K562 (cell line): ENCODE data around the gene MYLK4. TPM values are rescaled to one million over a fixed set of nuclear protein-coding genes. Genes with fewer than 3 reads are reported as not detected.

ENCODE experiments used
- BHLHE40 ChIP-seq: IDR thresholded peaks from 2 replicates; pipeline ENCODE4 v1.6.1; 2011; ENCODE audit warnings: low read length, improper control_type of control experiment
- CUX1 ChIP-seq: fragments of 200-800 bp; sonication (Bioruptor generic); IDR thresholded peaks from 2 replicates; pipeline ENCODE4 v1.6.1; 2016; ENCODE audit warnings: missing genetic modification characterization, missing compliant biosample characterization
- EHMT2 ChIP-seq: fragments of 450-650 bp; IDR thresholded peaks from 2 replicates; pipeline ENCODE4 v1.6.1; 2018; ENCODE audit warnings: antibody characterized with exemption
- EP400 ChIP-seq: fragments of 450-650 bp; IDR thresholded peaks from 2 replicates; pipeline ENCODE4 v1.6.1; 2017; ENCODE audit warnings: antibody characterized with exemption, mild to moderate bottlenecking, moderate library complexity
- ETS1 ChIP-seq: conservative IDR thresholded peaks from 2 replicates; pipeline ENCODE4 v1.6.1; 2011; ENCODE audit warnings: low read depth, mild to moderate bottlenecking, low read length; ENCODE audit not compliant: control insufficient read depth
- FOXP4 ChIP-seq: sonication (generic); formaldehyde crosslinking; IDR thresholded peaks from 2 replicates; pipeline ENCODE4 v1.8.0; 2022; ENCODE audit warnings: mild to moderate bottlenecking, missing genetic modification reagents, borderline replicate concordance
- ILF3 ChIP-seq: fragments of 450-650 bp; IDR thresholded peaks from 2 replicates; pipeline ENCODE4 v1.6.1; 2018; ENCODE audit warnings: antibody characterized with exemption, mild to moderate bottlenecking, moderate library complexity, borderline replicate concordance
- RAD21 ChIP-seq, 2 experiments: fragments of 250-450 bp in 1 of 2; fragments of 450-650 bp in 1 of 2; sonication (Bioruptor Pico) in 1 of 2; formaldehyde crosslinking in 1 of 2; IDR thresholded peaks in 1 of 2; conservative IDR thresholded peaks in 1 of 2; 2 replicates each; pipeline versions ENCODE4 v1.4.0 to v1.8.0; 2020 to 2022; ENCODE audit warnings: mild to moderate bottlenecking in 2 of 2, moderate library complexity in 1 of 2
- SRF ChIP-seq, 2 experiments: fragments of 250-450, 450-650 bp in 1 of 2; sonication (Bioruptor Pico) in 1 of 2; sonication (generic) in 1 of 2; formaldehyde crosslinking; IDR thresholded peaks; 2 replicates each; pipeline versions ENCODE4 v1.5.0 to v1.5.1; 2020 to 2022; ENCODE audit warnings: mild to moderate bottlenecking in 1 of 2, missing genetic modification reagents in 1 of 2
- TAL1 ChIP-seq: fragments of 450-650 bp; IDR thresholded peaks from 2 replicates; pipeline ENCODE4 v1.6.1; 2016; ENCODE audit warnings: mild to moderate bottlenecking
- YY1 ChIP-seq, 3 experiments: IDR thresholded peaks; 2 replicates each; pipeline ENCODE4 v1.6.1; 2011; ENCODE audit warnings: low read length in 2 of 3, mild to moderate bottlenecking in 2 of 3, moderate library complexity in 2 of 3, borderline replicate concordance in 1 of 3, control low read depth in 1 of 3, low read depth in 1 of 3; ENCODE audit not compliant: insufficient read depth in 3 of 3, insufficient replicate concordance in 2 of 3, control insufficient read depth in 1 of 3, insufficient read length in 1 of 3; ENCODE audit errors: extremely low read depth in 1 of 3
- ZNF589 ChIP-seq: fragments of 200-800 bp; sonication (Bioruptor generic); IDR thresholded peaks from 2 replicates; pipeline ENCODE4 v1.6.1; 2016; ENCODE audit warnings: low read depth, missing genetic modification characterization, missing compliant biosample characterization
- polyA plus RNA-seq, 8 experiments: library from polyadenylated mRNA; depleted of rRNA in 4 of 8; stranded (reverse) in 5 of 8; unstranded in 3 of 8; fragments of >200 nt; fragmentation: Nextera tagmentation in 2 of 8; fragmentation: Illumina TruSeq in 1 of 8; extraction: Ambion mirVana in 2 of 8; extraction: Trizol in 1 of 8; gene quantifications; 2 replicates each; pipeline versions ENCODE4 v1.2.1 to v1.2.3, GENCODE V29; 2011 to 2014; ENCODE audit warnings: inconsistent platforms in 1 of 8, missing spikeins in 1 of 8
- total RNA-seq, 7 experiments: library from RNA; depleted of rRNA in 6 of 7; stranded (reverse); fragments of >200 nt in 6 of 7; fragmentation: Illumina TruSeq in 2 of 7; extraction: Trizol in 2 of 7; gene quantifications; 2 replicates each; pipeline versions ENCODE4 v1.2.1 to v1.2.3, GENCODE V29; 2011 to 2021; ENCODE audit warnings: low replicate concordance in 1 of 7
- TF ChIP-seq, protein P1 (sequence below): fragments of 250-450 bp; sonication (Bioruptor Pico); IDR thresholded peaks from 2 replicates; pipeline ENCODE4 v1.5.0; 2021; ENCODE audit warnings: mild to moderate bottlenecking, borderline replicate concordance

Gene MYLK4
- total and polyA plus RNA-seq, 9 of the 15 experiments (the other 6 are each of a cell fraction or from before 2014, with no cell fraction given) = 0.01 to 0.15 (median 0.06) TPM

DNA sequence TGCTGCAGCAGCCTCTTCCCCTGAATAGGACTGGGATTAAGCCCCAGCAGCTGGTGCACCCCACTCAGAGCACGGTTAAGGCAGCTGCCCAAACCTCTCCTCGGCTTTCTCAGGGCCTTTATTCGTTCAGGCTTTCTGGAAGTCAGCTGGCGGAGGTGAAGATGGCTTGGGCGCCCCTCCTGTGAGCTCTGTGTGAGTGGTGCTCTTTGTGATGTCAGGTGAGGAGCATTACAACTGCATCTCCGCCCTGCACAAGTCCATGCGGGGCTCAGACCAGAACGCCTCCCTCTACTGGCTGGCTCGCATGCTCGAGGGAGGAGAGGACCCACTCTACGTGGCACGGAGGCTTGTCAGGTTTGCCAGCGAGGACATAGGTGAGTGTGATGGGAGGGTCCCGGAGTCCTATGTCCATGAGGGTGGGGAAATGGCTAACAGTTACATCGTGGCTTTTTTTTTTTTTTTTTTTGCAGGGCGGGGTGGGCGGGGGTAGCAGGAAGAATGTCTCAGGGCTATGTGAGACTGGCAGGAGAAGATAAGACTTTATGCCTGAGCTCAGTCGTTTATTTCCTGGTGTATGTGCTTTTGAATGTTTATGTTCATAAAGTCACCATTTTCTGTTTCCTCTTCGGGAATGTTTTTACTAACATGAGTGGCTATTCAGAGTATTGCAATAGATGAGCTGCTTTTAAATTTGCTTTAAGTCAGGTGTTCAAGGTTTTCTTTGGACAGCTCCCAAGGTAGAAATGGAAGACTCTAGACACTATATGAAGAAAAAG is 32.7 kb upstream of the MYLK4 start (continued):
- TF ChIP-seq YY1 (IDR thresholded peaks at IDR 0.05; ENCODE audit: borderline replicate concordance in 1 of 3, control insufficient read depth in 1 of 3, extremely low read depth in 1 of 3, insufficient read depth in 3 of 3, insufficient read length in 1 of 3, insufficient replicate concordance in 2 of 3, low read depth in 1 of 3, low read length in 2 of 3) (peak in 1 of 3 experiments; percentile 9), ZNF589 (CRISPR knock-in tag) (peak; percentile 58; the same call in 1 of the 2 replicates), EHMT2 (peak; percentile 20; the same call in 1 of the 2 replicates), ETS1 (no peak), ILF3 (0 out of 2 replicates have a peak, but pooled peaks have one; percentile 68), TAL1 (peak; percentile 31; the same call in 1 of the 2 replicates), BHLHE40 (0 out of 2 replicates have a peak, but pooled peaks have one; percentile 38), FOXP4 (CRISPR knock-in tag) (no peak), RAD21 (CRISPR knock-in tag; conservative IDR thresholded peaks at IDR 0.05 in 1 of 2, IDR thresholded peaks at IDR 0.05 in 1 of 2) (0 out of 4 replicates have a peak, but pooled peaks of 1 of the 2 experiments have one; percentile 32), EP400 (peak; percentile 66; the same call in 1 of the 2 replicates), SRF (CRISPR knock-in tag; IDR thresholded peaks at IDR 0.05) (peak in 1 of 2 experiments; percentile 86; a peak in 1 of 4 replicates), CUX1 (CRISPR knock-in tag) (0 out of 2 replicates have a peak, but pooled peaks have one; percentile 28)
- TF ChIP-seq, protein P1, sequence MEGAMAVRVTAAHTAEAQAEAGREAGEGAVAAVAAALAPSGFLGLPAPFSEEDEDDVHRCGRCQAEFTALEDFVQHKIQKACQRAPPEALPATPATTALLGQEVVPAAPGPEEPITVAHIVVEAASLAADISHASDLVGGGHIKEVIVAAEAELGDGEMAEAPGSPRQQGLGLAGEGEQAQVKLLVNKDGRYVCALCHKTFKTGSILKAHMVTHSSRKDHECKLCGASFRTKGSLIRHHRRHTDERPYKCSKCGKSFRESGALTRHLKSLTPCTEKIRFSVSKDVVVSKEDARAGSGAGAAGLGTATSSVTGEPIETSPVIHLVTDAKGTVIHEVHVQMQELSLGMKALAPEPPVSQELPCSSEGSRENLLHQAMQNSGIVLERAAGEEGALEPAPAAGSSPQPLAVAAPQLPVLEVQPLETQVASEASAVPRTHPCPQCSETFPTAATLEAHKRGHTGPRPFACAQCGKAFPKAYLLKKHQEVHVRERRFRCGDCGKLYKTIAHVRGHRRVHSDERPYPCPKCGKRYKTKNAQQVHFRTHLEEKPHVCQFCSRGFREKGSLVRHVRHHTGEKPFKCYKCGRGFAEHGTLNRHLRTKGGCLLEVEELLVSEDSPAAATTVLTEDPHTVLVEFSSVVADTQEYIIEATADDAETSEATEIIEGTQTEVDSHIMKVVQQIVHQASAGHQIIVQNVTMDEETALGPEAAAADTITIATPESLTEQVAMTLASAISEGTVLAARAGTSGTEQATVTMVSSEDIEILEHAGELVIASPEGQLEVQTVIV (CRISPR knock-in tag) = no peak
